IMR-90 (cell line): Measurements from ENCODE around the gene TEX101. TPM values are rescaled to one million over a fixed set of nuclear protein-coding genes. Genes with fewer than 3 reads are reported as not detected.

ENCODE experiments used
- ATAC-seq: fragments of 200-7000 bp; cut with Tn5 transposase; 2 replicates; pipeline ENCODE4 v1.9.1; 2020; ENCODE audit warnings: low read depth, mild to moderate bottlenecking, moderate library complexity
- BruUV-seq: library from RNA; stranded (reverse); fragments of 400-500 nt; replicated peaks from 2 replicates; lab custom pipeline; 2021; lab: Mats Ljungman, UMichigan
- CTCF ChIA-PET: fragments of 300-600 bp; formaldehyde crosslinking; extraction: SDS; loops from one replicate; lab custom pipeline; 2021; ENCODE audit warnings: antibody characterized with exemption; lab: Yijun Ruan, JAX
- POLR2A ChIA-PET: fragments of 300-600 bp; sonication (Branson Sonifier 250); formaldehyde crosslinking; loops from one replicate; lab custom pipeline; 2022; ENCODE audit warnings: antibody characterized with exemption; ENCODE audit not compliant: unreplicated experiment; lab: Charles Lee
- DNase-seq: peaks from one replicate; pipeline ENCODE4 v3.0.0; 2013
- H2AFZ ChIP-seq: replicated peaks from 2 replicates; pipeline ENCODE3; 2013; ENCODE audit warnings: low read length, mild to moderate bottlenecking; ENCODE audit not compliant: poor library complexity
- H2AK5ac ChIP-seq: 2 replicates; pipeline ENCODE4 v1.6.1; 2013; ENCODE audit warnings: low read depth, low read length, inconsistent platforms
- H2AK9ac ChIP-seq: replicated peaks from 2 replicates; pipeline ENCODE3; 2013; ENCODE audit warnings: mild to moderate bottlenecking, low read depth, low read length, moderate library complexity; ENCODE audit not compliant: poor library complexity
- H2BK120ac ChIP-seq: 2 replicates; pipeline ENCODE4 v1.6.1; 2013; ENCODE audit warnings: low read depth, low read length, inconsistent platforms
- H2BK15ac ChIP-seq: 3 replicates; pipeline ENCODE4 v1.6.1; 2013; ENCODE audit warnings: low read depth, low read length, inconsistent platforms
- H2BK20ac ChIP-seq: 2 replicates; pipeline ENCODE4 v1.6.1; 2013; ENCODE audit warnings: low read depth, mild to moderate bottlenecking, inconsistent platforms, low read length, moderate library complexity
- H2BK5ac ChIP-seq: 2 replicates; pipeline ENCODE4 v1.6.1; 2013; ENCODE audit warnings: mild to moderate bottlenecking, low read depth, low read length, inconsistent platforms; ENCODE audit not compliant: poor library complexity, severe bottlenecking
- H3K14ac ChIP-seq: replicated peaks from 2 replicates; pipeline ENCODE4 v1.6.1; 2013; ENCODE audit warnings: low read depth, low read length, inconsistent platforms
- H3K18ac ChIP-seq: 2 replicates; pipeline ENCODE4 v1.6.1; 2013; ENCODE audit warnings: low read depth, low read length, control low read depth
- H3K23ac ChIP-seq: 2 replicates; pipeline ENCODE4 v1.6.1; 2013; ENCODE audit warnings: low read depth, low read length, inconsistent platforms
- H3K27ac ChIP-seq: 2 replicates; pipeline ENCODE4 v1.5.1; 2013; ENCODE audit warnings: mild to moderate bottlenecking, control low read depth, low read length; ENCODE audit not compliant: insufficient read depth
- H3K27me3 ChIP-seq: 2 replicates; pipeline ENCODE4 v1.6.1; 2013; ENCODE audit warnings: low read length; ENCODE audit not compliant: control insufficient read depth, insufficient read depth
- H3K36me3 ChIP-seq: 2 replicates; pipeline ENCODE4 v1.6.1; 2013; ENCODE audit warnings: low read length, mixed read lengths; ENCODE audit not compliant: control insufficient read depth, insufficient read depth
- H3K4ac ChIP-seq: 2 replicates; pipeline ENCODE4 v1.6.1; 2013; ENCODE audit warnings: low read depth, low read length, inconsistent platforms
- H3K4me1 ChIP-seq: 2 replicates; pipeline ENCODE4 v1.6.1; 2013; ENCODE audit warnings: low read length, mixed read lengths; ENCODE audit not compliant: control insufficient read depth, insufficient read depth
- H3K4me2 ChIP-seq: 2 replicates; pipeline ENCODE4 v1.6.1; 2013; ENCODE audit warnings: low read depth, mild to moderate bottlenecking, control low read depth, low read length, moderate library complexity
- H3K4me3 ChIP-seq: 2 replicates; pipeline ENCODE4 v1.5.1; 2013; ENCODE audit warnings: low read depth, mild to moderate bottlenecking, control low read depth, low read length, moderate library complexity; ENCODE audit not compliant: insufficient read depth
- H3K56ac ChIP-seq: 2 replicates; pipeline ENCODE4 v1.6.1; 2013; ENCODE audit warnings: low read length, inconsistent platforms; ENCODE audit not compliant: insufficient read depth; ENCODE audit errors: extremely low read depth
- H3K79me1 ChIP-seq, 2 experiments: 2 replicates each; pipeline ENCODE4 v1.6.1; 2013; ENCODE audit warnings: low read length in 2 of 2, inconsistent platforms in 1 of 2, low read depth in 1 of 2
- H3K9ac ChIP-seq: 2 replicates; pipeline ENCODE4 v1.6.1; 2013; ENCODE audit warnings: low read depth, low read length, control low read depth
- H3K9me1 ChIP-seq: 2 replicates; pipeline ENCODE4 v1.6.1; 2013; ENCODE audit warnings: low read length, inconsistent platforms; ENCODE audit not compliant: insufficient read depth
- H3K9me3 ChIP-seq: 2 replicates; pipeline ENCODE4 v1.6.1; 2013; ENCODE audit warnings: low read length; ENCODE audit not compliant: control insufficient read depth, insufficient read depth
- H4K20me1 ChIP-seq: 2 replicates; pipeline ENCODE4 v1.6.1; 2013; ENCODE audit warnings: low read length, inconsistent platforms; ENCODE audit not compliant: insufficient read depth
- H4K5ac ChIP-seq: 2 replicates; pipeline ENCODE4 v1.6.1; 2013; ENCODE audit warnings: mild to moderate bottlenecking, low read depth, low read length, control low read depth
- H4K8ac ChIP-seq, 2 experiments: 2 replicates each; pipeline ENCODE4 v1.6.1; 2013; ENCODE audit warnings: low read depth in 2 of 2, low read length in 2 of 2, control low read depth in 1 of 2, inconsistent platforms in 1 of 2
- H4K91ac ChIP-seq: 2 replicates; pipeline ENCODE4 v1.6.1; 2013; ENCODE audit warnings: low read depth, low read length, inconsistent platforms; ENCODE audit not compliant: insufficient read depth
- MAZ ChIP-seq: IDR thresholded peaks from 2 replicates; pipeline ENCODE4 v1.6.1; 2012; ENCODE audit warnings: low read depth, mild to moderate bottlenecking, low read length, improper control_type of control experiment, moderate library complexity, borderline replicate concordance
- RFX5 ChIP-seq: IDR thresholded peaks from 2 replicates; pipeline ENCODE4 v1.8.0; 2012; ENCODE audit warnings: low read depth, mild to moderate bottlenecking, low read length, moderate library complexity
- WGBS, 2 experiments: methylation state at CpG; one replicate each; pipeline versions ENCODE4 v1.1.5 to v1.1.7; 2013; ENCODE audit warnings: missing lambda C conversion rate in 2 of 2; ENCODE audit not compliant: insufficient read length in 1 of 2; ENCODE audit errors: extremely low coverage in 2 of 2; 5-methylcytosine and 5-hydroxymethylcytosine counted together
- dilution Hi-C: fragments of 300-500 bp; cut with HindIII; formaldehyde crosslinking; loops from one replicate; pipeline ENCODE4 v1.14.3; 2018; ENCODE audit warnings: low sequenced_read_pairs; ENCODE audit not compliant: unreplicated experiment
- in situ Hi-C: fragments of 300-500 bp; cut with MboI; formaldehyde crosslinking; loops from 3 replicates; pipeline ENCODE4 v1.14.3; 2019; ENCODE audit warnings: low sequenced_read_pairs, inconsistent platforms, mixed read lengths
- intact Hi-C: fragments of 100-400 bp; cut with micrococcal nuclease; formaldehyde crosslinking; loops from 2 replicates; pipeline ENCODE4 v1.10.0; 2022
- polyA plus RNA-seq, 3 experiments: library from polyadenylated mRNA; depleted of rRNA; stranded (reverse); fragments of >200 nt; gene quantifications; 2 replicates each; pipeline ENCODE4 v1.2.3, GENCODE V29; 2012; ENCODE audit warnings: low replicate concordance in 1 of 3
- total RNA-seq: library from RNA; depleted of rRNA; stranded (reverse); fragments of >200 nt; gene quantifications from 2 replicates; pipeline ENCODE4 v1.2.3, GENCODE V29; 2012

Gene TEX101
- total and polyA plus RNA-seq, 2 of the 4 experiments (the other 2 are of a cell fraction): not detected

DNA sequence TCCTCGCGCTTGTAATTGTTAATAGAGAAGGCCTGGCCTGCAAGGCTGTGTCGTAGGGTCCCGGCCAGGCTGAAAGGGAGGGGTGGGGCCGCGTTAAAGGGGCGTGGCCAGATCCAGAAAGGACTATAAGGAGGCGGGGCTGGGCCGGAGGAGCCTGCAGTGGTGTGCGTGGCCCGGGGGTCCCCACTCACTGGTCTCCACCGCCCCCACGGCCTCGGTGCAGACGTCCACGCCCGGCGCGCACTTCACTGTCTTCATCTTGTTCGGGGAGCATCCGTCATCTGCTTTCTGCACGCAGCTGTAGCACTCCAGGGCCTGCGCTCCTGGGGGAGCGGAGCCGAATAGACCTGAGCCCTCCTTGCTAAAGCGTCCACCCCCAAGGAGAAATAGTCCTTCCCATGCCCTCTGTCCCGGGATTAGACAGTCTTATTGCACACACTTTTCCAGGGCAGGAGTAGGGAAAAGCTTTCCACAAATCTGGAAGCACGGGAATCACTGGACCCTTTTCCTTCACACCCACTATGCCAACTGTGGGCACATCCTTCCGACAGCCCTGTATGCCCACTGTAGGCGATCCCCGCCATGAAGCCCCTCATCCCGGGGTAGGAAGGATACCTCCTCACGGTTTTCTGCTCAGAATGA, 49.6 kb downstream of the TEX101 start:
- Histone ChIP-seq H3K9ac (peak overlapping the region; percentile 25), H4K5ac (peak overlapping the region; percentile 4; the same call in 1 of the 2 replicates), H2BK15ac (peak overlapping the region; percentile 8; the same call in 1 of the 3 replicates), H2BK20ac (peak overlapping the region; percentile 27; the same call in 1 of the 2 replicates), H3K4me2 (peak overlapping the region; percentile 80), H2AFZ (peak overlapping the region; percentile 96), H4K91ac (peak overlapping the region; percentile 16; the same call in 1 of the 2 replicates), H2AK9ac (peak overlapping the region; percentile 71), H3K4me3 (peak overlapping the region; percentile 80), H3K4ac (peak overlapping the region; percentile 41), H3K23ac (peak overlapping the region; percentile 32; the same call in 1 of the 2 replicates), H3K56ac (no peak overlapping the region), H3K79me1 (no peaks in the 10 kb centered on the region), H2AK5ac (peak overlapping the region; percentile 15; the same call in 1 of the 2 replicates), H3K9me3 (no peaks in the 10 kb centered on the region), H3K18ac (peak overlapping the region; percentile 12; the same call in 1 of the 2 replicates), H2BK5ac (no peak overlapping the region), H4K20me1 (no peaks in the 10 kb centered on the region), H3K4me1 (peaks cover 15% of the 10 kb centered on the region), H3K36me3 (no peaks in the 10 kb centered on the region), H3K27me3 (0 out of 2 replicates have a peak, but pooled peaks cover 2% of the 10 kb centered on the region), H3K14ac (peak overlapping the region; percentile 61), H3K27ac (peak overlapping the region; percentile 29), H3K9me1 (peaks cover 12% of the 10 kb centered on the region), H2BK120ac (peak overlapping the region; percentile 22), H4K8ac (peak overlapping the region; percentile 19 to 51; a peak in 3 of 4 replicates)
- in situ Hi-C loops (no loop called here), dilution Hi-C loops (no loop called here), intact Hi-C loops (no loop called here)
- ATAC-seq (peak; percentile 61), DNase-seq (no peak)
- ChIA-PET POLR2A (no interaction called here), CTCF (interaction anchor here (0.9 kb wide), 1 partner anchor 55 kb away, joined by 4 read pairs; no protein-coding TSS in a partner anchor)
- TF ChIP-seq RFX5 (no peak), MAZ (0 out of 2 replicates have a peak, but pooled peaks have one; percentile 3)
- 4% methylated on average over 21 of the region's 33 CpGs; no CpG with 5 or more reads in 1 of the 2 experiments for WGBS, 2 experiments
- BruUV-seq: no TSS peak
